LNCaP clone FGC (cell line): ENCODE measurements around the gene HEPH.

Experiments used
- DNase-seq: peaks from one replicate; pipeline ENCODE4 v3.0.0-alpha.2; 2011; ENCODE audit warnings: low read depth
- H3K4me3 ChIP-seq: 2 replicates; pipeline ENCODE4 v1.5.1; 2011; ENCODE audit warnings: mild to moderate bottlenecking, low read depth, low read length, control low read depth
- TF ChIP-seq, protein P1 (sequence below): IDR thresholded peaks from 2 replicates; pipeline ENCODE4 v1.5.1; 2012; ENCODE audit warnings: mild to moderate bottlenecking; ENCODE audit not compliant: control insufficient read depth, insufficient read depth; ENCODE audit errors: extremely low read depth

HEPH gene

DNA sequence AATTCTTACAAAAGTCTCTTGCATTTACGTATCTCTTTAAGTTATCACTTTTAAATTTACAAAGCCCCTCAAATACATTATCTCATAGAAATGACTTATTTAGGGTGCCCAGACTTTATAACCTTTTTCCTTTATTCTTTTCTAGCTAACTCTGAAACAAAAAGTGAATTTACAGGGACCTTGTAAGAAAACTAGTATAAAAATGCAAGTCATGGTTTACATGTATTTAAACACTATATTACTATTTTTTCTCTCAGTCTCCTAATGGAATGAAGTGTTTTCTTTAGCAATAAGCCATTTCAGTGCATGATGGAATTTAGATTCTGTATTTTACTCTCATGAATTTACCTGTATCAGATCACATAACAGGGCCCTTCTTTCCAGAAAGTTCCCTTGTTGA is 14.5 kb upstream of the HEPH start:
- DNase-seq = no peak
- TF ChIP-seq, protein P1, sequence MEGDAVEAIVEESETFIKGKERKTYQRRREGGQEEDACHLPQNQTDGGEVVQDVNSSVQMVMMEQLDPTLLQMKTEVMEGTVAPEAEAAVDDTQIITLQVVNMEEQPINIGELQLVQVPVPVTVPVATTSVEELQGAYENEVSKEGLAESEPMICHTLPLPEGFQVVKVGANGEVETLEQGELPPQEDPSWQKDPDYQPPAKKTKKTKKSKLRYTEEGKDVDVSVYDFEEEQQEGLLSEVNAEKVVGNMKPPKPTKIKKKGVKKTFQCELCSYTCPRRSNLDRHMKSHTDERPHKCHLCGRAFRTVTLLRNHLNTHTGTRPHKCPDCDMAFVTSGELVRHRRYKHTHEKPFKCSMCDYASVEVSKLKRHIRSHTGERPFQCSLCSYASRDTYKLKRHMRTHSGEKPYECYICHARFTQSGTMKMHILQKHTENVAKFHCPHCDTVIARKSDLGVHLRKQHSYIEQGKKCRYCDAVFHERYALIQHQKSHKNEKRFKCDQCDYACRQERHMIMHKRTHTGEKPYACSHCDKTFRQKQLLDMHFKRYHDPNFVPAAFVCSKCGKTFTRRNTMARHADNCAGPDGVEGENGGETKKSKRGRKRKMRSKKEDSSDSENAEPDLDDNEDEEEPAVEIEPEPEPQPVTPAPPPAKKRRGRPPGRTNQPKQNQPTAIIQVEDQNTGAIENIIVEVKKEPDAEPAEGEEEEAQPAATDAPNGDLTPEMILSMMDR = no peak
- no peak overlapping the region for H3K4me3 ChIP-seq

DNA sequence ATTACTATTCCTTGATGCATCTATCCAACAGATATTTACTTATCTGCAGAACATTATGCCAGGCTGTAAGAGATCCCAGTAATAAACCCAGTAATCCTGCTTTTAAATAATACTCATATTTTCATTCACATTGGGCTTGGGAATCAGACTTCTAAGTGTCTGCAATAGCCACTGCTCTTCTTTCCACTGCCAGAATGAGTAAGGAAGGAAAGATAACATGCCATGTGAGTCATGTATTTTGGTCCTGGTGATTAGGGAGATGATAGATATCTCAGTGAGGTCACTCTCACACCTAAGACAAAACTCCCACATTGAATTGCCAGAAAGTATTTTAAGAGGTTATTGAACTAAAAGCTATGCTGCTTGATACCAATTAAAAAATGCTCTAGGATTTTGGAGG is 13.9 kb upstream of the HEPH start:
- TF ChIP-seq, protein P1 = no peak
- no peak overlapping the region for H3K4me3 ChIP-seq
- no peak for DNase-seq

DNA sequence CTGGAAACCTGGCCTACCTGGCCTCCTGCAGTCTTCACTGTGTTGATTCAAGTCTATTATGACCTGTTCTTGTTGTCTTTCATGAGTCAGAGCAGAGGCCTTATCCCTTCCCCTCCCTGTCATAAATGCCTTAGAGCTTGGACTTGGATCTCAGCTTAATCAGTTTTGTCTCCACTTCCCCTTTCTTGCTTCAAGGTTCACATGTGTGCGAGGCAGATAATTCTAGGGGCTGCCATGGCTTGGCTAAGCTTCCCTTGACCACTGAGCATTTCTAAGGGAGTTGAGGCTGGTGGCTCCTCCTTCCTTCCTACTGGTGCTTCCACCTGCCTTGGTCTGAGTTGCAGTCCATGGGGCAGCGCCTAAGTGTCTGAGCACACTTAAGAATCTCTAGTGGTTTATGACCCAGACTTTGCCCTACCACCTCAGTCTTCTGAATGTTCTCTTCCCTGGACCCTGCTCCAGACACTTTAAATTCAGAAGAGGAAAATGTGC is 1.7 kb upstream of the HEPH start:
- no peak for DNase-seq
- H3K4me3 ChIP-seq = no peak overlapping the region
- TF ChIP-seq, protein P1 = no peak

DNA sequence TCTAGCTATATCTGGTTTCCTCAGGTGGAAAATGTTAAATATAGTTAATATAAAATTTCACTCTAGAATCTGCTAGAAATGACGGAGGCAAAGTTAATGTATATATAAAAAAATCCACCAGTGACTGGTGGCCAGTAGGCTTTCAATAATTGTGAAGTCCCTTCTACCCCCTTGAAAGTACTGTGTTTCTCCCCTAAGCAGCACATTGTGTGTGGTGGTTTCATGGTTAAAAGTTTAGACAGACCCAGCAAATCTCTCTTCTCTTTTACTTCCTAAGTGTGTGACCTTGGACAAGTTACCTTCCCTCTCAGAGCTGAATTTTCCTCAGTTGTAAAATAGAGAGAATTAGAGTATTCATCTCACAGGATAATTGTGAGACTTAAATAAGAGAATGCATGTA is 600 bp upstream of the HEPH start:
- H3K4me3 ChIP-seq = no peak overlapping the region
- TF ChIP-seq, protein P1 = no peak
- DNase-seq = no peak

DNA sequence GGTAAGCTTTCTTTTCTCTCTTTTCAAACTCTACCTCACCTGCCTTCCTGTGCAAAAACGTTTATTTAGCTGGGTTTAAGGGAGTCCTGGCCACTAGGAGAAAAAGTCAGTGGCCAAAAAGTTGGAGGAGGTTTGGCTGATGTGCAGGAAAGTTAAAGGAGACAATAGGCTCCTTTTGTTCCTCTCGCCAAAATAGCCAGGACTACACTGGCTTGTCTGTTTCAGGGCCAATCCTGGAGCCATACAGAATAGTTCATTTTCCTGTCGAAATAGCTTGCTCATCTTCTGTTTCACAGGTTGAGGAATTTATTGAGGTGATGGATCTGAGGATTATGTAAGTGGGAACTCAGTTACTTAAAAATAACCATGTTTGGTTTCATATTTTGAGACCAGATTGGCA is 423 bp downstream of the HEPH start:
- no peak overlapping the region for H3K4me3 ChIP-seq
- TF ChIP-seq, protein P1 = no peak
- no peak for DNase-seq

DNA sequence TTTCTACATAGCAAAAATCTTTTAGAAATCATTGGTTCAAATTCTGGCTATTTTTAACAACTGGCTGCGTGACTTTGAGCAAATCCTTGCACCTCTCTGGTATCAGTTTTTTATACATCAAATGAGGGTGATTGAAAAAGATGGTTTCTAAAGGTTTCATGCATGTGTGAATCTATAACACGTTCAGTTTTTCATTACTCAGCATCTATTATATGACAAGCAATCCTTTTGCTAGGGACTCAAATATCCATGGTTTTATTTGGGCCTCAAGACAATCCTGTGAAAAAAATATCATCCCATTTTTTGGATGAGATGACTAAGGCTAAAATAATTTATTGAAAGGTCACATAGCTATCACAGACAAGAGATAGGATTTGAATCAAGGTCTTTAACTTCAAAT is 884 bp downstream of the HEPH start:
- H3K4me3 ChIP-seq = no peak overlapping the region

DNA sequence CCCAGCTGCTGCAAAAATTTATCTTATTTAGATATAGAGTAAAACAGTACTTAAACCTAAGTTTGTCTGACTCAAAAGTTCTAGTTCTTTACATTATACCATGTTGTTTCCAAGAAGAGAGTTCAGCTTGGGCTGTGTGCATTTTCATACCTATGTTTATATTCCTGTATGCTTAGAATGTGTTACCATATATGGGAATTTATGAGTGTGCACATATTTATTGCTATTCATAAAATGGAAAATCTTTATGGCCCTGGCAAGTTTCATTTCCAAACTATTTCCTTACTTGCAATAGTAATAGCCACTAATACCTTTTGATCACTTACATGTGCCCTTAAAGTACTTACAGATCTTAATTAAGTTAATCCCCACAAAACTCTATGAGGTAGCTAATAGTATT is 2.6 kb downstream of the HEPH start:
- peak; percentile 31 for DNase-seq
- TF ChIP-seq, protein P1 = no peak
- H3K4me3 ChIP-seq = no peak overlapping the region

More for the DNA sequence above, 884 bp downstream of the HEPH start:
- TF ChIP-seq, protein P1 = no peak
- no peak for DNase-seq
